HG03520 (cell line): ENCODE measurements around the gene RABL6.
"Not testable (repeated sequence)": the region's sequence is repeated elsewhere in the genome, so short reads cannot be mapped to it uniquely, and the experiment has no call there.

Experiments used
- ATAC-seq: cut with Tn5 transposase; IDR thresholded peaks from one replicate; pipeline ENCODE4 v1.9.1; 2021; ENCODE audit warnings: mild to moderate bottlenecking, moderate library complexity; ENCODE audit not compliant: unreplicated experiment

RABL6 gene

DNA sequence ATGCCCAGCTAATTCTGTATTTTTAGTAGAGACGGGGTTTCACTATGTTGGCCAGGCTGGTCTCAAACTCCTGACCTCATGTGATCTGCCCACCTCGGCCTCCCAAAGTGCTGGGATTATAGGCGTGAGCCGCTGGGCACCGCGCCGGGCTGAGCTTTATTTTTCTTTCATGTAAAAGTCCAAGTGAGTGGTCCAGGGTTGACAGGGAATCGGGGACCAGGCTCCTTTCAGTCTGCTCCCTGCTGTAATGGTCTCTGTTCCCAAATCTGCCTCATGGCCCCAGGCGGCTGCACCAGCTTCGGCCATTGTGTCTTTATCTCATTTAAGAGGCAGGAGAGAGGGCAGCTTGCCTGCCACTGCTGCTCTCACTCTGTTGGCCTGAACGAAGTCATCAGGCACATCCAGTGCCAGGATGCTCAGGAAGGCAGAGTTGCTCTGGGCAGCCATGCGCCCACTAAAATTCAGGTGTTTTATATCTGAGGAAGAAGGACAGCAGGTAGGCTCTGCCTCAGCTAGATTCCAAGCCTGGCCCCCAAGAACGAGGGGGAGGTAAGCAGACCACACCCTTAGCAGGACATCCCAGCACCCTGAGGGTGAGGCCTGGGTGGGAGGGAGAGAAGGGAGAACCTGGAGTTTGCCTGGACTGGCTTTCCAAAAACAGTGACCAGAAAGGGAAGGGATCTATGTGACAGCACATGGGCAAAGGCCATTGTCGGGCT is 13.3 kb upstream of the RABL6 start:
- no peak for ATAC-seq

DNA sequence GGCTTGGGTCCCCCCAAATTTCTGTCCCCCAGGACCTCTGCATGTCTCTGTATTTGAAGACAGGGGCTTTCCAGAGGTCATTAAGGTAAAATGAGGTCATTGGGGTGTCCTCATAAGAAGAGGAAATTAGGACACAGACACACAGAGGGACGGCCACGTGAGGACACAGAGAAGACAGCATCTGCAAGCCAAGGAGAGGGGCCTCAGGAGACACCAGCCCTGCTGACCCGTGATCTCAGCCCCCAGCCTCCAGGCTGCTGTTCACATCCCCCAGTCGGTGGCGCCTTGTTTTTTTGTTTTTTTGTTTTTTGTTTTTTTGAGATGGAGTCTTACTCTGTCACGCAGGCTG is 12.8 kb upstream of the RABL6 start:
- ATAC-seq, result no peak

DNA sequence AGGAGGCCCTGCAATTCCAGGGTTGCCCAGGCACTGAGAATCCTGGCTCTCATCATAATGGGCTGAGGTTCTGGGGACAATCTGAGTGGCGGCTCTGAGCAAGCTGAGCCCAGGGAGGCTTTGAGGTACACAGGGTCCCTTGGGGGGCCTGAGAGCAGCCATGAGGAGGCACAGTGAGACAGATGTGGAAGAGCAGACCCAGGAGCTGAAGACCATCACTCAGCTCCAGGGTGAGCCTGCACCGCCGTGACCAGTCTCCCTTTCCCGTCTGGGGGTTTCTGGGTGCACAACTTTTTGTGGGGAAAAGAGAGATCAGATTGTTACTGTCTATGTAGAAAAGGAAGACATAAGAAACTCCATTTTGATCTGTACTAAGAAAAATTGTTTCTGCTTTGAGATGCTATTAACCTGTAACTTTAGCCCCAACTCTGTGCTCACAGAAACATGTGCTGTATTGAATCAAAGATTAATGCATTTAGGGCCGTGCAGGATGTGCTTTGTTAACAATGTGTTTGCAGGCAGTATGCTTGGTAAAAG is 11.4 kb upstream of the RABL6 start, which contains the start of gene CCDC183:
TSS of gene CCDC183 (plus strand) at position 101 of the 537 bp plus-strand sequence. CDS start at position 161, 60 bp downstream.
- ATAC-seq, result no peak

DNA sequence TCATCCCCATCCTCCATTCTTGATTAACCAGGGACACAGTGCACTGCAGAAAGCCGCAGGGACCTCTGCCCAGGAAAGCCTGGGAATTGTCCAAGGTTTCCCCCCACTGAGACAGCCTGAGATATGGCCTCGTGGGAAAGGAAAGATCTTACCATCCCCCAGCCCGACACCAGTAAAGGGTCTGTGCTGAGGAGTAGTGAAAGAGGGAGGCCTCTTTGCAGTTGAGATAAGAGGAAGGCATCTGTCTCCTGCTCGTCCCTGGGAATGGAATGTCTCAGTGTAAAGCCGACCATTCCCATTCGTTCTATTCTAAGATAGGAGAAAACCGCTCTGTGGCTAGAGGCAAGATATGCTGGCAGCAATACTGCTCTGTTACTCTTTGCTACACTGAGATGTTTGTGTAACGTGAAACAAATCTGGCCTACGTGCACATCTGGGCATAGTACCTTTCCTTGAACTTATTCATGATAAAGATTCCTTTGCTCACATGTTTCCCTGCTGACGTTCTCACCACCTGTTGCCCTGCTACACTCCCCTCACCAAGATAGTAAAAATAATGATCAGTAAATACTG is 10.9 kb upstream of the RABL6 start:
- not testable (repeated sequence) for ATAC-seq

DNA sequence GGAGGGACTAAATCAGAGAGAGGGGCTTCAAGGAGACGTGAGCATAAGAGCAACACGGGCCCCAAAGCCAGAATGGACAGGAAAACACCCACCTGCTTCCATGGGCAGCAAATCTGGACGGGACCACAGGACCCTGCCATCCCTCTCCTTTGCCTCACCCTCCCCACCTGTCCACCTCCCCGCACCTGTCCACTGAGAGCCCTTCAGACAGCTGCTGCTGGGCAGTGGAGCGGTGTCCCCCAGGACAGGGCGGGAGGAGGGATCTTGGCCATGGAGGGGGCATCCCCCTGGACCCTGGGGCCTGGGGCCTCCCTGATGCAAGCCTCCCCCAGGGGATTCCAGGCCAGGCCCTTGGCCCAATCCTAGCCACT is 9.1 kb upstream of the RABL6 start:
- ATAC-seq, result no peak

DNA sequence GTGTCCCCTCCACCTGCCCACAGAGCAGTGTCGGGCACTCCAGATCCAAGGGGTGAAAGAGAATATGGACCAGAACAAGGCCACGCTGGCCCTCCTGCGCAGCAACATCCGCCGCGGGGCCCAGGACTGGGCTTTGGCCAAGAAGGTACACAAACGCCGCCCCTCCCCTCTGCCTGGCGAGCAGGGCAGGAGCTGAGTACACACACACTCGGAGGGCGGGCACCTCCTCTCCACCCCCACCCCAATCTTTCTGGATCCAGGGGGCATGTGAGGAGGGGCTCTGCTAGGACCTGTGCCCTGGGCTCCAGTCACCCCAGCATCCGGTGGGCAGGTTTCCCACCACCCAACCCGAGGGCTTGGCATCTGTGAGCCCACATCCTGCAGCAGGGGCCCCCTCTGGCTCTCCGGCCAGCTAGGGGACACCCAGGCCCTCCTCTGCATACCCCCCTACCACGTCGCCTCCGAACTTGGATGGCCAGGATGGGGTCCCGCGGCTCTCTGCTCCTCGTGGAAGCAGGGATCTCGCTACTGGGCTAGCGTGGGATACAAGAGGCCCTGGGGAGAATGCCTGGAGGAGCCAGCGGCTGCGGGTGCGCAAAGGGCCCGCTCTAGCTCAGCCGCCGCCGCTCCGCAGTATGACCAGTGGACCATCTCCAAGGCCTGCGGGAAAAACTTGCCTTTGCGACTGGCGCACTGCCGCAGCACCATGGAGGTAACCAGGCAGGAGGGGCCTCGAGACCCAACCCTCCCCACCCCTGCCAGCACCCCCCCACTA is 8.5 kb upstream of the RABL6 start:
- no peak for ATAC-seq

DNA sequence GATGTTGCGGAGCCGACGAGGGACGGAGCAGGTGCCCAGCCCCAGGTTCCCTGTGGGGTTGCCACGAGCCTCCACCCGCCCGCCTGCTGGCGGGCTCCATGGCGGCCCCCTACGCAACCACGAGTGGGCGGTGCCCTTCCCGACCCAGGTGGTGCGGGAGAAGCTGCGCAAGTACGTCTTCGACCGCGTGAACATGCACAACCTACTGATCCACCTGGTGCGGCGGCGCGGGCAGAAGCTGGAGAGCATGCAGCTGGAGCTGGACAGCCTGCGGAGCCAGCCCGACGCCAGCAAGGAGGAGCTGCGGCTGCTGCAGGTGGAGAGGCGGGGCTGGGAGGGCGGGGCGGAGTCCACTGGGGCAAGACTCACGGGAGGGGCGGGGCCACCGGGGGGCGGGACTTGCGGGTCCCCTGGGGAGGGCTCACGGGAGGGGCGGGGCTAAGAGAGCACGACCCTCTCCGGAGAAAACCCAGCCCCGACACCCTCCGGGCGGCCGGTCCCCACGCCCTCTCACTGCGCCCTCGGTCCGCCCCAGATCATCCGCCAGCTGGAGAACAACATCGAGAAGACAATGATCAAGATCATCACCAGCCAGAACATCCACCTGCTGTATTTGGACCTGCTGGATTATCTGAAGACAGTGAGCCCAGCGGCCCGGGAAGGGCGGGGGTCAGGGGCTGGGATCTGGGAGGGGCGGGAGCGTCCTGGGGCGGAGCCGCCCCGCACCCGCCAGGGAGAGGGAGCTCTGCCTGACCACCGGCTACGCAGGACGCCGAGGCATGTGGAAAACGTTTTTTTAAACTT is 7.7 kb upstream of the RABL6 start:
- no peak for ATAC-seq

DNA sequence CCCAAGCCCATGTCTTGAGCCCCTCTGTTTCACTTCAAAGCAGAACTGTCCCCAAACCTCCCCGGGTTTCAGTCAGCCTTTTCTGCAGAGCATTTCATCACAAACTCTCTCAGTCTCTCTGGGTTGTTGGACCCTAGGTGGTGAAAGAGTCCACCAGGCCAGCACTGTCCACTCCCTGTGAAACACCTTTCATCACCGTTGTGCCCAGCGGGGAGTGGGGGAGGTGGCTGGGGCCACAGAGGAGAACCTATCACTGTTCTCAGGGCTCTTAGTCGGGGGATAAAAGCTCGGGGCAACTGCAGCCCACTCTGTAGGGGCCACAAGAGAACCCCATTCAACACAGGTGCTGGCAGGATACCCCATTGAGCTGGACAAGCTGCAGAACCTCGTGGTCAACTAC is 5.4 kb upstream of the RABL6 start:
- ATAC-seq, result no peak

DNA sequence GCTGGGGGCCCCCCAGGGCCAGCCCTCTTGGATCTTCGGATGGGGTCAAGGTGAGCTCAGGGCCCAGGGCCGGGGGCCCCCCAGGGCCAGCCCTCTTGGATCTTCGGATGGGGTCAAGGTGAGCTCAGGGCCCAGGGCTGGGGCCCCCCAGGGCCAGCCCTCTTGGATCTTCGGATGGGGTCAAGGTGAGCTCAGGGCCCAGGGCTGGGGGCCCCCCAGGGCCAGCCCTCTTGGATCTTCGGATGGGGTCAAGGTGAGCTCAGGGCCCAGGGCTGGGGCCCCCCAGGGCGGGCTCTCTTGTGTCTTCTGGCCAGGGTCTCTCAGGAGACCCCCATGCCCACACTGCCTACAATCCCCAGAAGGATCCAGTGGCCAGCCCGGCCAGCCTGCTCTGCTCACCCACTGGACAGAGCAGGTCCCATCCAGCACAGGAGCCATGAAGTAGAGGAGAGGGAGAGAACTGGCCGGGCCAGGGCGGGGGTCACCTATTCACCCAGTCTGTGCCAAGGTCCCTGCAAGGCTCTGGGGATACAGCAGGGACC is 4.7 kb upstream of the RABL6 start:
- not testable (repeated sequence) for ATAC-seq

DNA sequence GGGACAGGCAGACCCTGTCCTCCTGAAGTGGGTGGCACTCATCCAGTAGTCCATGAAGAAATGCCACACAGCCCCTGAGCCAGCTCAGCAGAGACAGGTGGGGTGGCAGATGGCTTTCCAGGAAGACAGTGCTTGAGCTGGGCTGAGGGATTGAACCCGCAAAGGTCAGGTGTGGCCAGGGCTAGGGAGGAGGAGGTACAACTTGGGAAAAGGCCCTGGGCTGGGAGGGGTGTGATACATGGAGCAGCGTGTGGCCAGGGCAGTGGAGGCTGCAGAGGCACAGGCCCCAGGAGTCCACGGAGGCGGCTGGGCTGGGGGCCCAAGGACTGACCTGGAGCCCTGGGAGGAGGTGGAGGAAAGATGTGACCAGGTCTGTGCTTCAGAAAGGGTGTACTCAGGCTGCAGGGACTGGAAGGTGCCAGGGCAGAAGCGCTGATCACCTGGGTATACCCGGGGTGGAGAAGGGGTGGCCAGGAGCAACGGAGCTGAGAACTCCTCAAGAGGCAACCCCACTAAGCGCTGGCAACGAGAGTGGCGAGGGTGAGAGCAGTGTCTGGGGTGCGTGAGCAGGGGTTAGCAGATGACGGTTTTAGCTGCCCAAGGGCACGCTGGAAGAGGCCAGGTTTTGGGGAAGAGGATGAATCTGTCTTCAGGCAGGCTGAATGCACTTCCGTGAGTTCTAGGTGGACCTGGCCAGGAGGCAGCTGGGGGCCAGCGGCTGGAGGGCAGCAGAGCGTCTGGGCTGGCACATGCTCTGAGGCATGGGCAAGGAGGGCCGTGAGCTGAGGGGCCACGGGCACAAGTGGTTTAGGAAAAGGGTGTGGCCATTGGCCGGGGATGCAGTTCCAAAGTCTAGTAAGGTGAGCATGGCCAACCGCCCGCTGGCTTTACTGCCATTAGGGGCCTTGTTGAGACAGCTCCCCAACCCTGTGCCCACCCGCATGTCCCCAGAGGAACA is 3.9 kb upstream of the RABL6 start:
- ATAC-seq, result no peak

DNA sequence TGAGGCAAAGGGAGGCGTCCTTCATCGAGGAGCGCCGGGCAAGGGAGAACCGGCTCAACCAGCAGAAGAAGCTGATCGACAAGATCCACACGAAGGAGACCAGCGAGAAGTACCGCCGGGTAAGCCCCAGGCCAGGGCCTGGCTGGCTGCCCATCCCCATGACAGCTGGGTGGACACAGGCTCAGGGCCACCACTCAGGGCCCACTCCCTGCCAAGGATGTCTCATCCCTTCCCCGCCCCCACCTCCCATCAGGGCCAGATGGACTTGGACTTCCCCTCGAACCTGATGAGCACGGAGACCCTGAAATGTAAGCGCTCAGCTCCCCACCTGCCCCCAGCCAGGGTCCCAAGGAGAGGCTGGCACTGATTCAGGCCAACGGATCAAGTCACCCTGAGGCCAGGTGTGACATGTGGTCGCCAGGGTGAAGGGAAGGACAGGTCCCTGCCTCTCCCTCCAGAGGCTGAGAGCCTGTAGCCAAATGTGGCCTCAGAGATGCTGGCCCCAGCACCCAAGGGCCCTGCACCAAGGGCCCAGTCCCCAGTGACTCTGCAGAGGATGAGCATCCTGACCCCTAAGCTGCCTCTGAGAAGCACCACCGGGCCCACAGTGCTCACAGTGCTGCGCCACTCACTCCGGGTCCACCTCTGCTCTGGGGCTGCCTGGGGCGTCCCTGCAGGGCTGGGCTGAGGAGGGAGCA is 3.1 kb upstream of the RABL6 start:
- no peak for ATAC-seq

DNA sequence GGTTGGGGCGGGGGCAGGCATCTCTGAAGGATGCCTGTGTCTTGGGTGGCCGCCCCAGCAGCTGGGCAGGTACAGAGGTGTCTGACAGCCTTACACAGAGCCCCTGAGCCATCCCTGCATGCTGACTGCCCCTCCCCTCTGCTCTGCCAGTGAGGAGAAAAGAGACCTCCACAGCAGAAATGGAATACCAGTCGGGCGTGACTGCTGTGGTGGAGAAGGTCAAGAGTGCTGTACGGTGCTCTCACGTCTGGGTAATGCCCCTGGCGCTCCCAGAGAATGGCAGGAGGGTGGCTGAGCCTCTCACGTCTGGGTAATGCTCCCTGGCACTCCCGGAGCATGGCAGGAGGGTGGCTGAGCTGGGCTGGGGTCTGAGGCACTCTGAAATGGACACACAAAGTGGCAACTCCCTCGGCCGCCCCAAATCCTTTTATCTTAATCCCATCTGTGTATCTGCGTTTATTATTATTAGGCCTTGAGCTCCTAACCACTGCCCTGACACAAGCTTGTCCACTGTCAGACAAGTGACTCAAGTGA is 2.5 kb upstream of the RABL6 start:
- no peak for ATAC-seq

DNA sequence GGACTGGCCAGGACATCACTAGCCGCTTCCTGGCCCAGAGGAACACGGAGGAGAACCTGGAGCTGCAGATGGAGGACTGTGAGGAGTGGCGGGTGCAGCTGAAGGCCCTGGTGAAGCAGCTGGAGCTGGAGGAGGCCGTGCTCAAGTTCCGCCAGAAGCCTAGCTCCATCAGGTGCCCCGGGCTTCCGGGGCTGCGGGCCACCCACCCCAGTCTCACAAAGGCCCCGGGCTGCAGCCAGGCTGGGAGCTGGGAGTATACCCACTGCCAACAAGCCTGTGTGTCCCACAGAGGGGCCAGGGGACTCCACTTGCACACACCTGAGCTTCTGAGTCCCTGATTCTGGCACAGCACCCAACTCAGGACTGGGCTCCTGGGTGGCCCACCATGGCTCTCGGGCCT is 1.7 kb upstream of the RABL6 start:
- no peak for ATAC-seq

GRCh38 chr9:136806631-136807201 is 1.0 kb upstream of the RABL6 start:
- no peak for ATAC-seq

DNA sequence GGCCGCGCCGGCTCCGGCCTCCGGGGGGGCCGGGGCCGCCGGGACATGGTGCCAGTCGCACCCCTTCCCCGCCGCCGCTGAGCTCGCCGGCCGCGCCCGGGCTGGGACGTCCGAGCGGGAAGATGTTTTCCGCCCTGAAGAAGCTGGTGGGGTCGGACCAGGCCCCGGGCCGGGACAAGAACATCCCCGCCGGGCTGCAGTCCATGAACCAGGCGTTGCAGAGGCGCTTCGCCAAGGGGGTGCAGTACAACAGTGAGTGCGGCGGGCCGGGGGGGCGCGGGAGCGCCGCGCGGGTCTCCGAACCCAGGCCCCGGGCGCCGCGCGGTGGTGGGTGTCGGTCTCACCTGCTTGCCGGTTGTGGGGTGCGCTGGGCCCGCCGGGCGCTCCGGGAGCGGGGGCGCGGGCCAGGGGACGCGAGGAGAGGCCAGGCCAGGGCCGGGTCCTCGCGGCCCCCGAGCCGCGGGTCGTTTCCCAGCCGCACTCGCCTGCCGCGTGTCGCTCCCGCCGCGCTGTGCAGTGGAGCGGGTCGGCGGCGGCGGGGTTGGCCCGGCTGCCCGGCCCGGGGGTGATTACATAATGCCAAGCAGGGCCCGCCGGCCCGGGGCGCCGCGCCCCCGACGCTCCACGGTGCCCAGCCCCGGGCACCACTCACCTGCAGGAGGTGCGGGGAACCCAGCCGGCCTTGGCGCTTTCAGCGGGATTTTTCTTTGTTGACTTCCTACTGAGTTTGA is 492 bp downstream of the RABL6 start:
- ATAC-seq, result peak; percentile 27

DNA sequence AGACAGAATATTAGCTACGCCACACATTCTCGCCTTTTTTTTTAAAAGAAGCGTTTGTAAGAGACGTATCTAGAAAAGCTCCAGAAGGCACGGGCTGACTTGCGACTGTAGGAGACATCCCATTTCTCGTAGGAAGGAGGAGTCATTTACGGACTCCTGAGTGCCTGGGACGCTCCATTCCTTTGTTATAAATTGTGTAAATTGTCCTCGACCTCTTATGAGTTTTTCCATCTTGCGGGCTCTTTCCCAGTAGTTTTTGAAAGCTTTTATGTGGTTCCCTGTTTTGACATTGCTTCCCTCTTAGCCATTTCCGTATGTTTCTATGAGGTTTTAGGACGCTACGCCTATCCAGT is 1.0 kb downstream of the RABL6 start:
- no peak for ATAC-seq

DNA sequence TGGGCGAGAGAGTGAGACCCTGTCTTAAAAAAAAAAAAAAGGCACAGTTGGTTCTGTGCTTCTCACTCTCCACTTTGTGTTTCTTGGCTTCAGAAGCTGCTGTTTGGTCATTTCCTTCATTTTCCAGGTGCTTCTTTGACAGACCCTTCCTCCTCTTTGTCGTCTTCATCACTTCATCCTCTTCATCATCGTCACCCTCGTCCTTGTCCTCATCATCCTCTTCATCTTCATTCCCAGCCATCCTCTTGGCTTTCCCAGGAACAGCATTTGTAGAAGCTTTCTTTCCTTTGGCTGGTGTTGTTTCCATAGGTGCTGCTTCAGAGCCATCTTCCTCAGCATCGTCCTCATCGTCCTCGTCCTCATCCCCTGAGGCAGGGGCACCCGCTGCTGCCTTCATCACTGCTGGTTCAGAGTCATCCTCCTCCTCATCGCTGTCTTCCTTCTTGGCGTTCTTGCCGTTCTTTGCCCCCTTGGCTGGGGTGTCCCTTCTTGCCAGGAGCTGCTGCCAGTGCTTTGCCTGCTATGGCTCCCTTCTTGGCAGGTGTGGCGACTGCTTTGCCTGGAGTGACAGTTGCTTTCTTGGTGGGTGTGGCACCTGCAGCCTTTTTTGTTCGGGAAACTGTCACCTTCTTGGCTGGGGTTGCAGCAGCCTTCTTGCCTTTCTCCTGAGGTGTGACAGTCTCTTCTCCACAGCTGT is 7.1 kb downstream of the RABL6 start:
- no peak for ATAC-seq
